ENCODE data around the gene CSNK2A1.

CSNK2A1 gene

GRCh38 chr20:434661-435419, 108.8 kb downstream of the CSNK2A1 start:
- no peak for TF ChIP-seq TAF1 (IDR thresholded peaks at IDR 0.05; ENCODE audit: borderline replicate concordance, insufficient read depth, low read length)
- TF ChIP-seq SIN3A (IDR thresholded peaks at IDR 0.05; ENCODE audit: borderline replicate concordance, insufficient read depth, low read length): no peak
- TF ChIP-seq POLR2AphosphoS5 (IDR thresholded peaks at IDR 0.05; ENCODE audit: low read depth, low read length): no peak
- TF ChIP-seq, protein P1, sequence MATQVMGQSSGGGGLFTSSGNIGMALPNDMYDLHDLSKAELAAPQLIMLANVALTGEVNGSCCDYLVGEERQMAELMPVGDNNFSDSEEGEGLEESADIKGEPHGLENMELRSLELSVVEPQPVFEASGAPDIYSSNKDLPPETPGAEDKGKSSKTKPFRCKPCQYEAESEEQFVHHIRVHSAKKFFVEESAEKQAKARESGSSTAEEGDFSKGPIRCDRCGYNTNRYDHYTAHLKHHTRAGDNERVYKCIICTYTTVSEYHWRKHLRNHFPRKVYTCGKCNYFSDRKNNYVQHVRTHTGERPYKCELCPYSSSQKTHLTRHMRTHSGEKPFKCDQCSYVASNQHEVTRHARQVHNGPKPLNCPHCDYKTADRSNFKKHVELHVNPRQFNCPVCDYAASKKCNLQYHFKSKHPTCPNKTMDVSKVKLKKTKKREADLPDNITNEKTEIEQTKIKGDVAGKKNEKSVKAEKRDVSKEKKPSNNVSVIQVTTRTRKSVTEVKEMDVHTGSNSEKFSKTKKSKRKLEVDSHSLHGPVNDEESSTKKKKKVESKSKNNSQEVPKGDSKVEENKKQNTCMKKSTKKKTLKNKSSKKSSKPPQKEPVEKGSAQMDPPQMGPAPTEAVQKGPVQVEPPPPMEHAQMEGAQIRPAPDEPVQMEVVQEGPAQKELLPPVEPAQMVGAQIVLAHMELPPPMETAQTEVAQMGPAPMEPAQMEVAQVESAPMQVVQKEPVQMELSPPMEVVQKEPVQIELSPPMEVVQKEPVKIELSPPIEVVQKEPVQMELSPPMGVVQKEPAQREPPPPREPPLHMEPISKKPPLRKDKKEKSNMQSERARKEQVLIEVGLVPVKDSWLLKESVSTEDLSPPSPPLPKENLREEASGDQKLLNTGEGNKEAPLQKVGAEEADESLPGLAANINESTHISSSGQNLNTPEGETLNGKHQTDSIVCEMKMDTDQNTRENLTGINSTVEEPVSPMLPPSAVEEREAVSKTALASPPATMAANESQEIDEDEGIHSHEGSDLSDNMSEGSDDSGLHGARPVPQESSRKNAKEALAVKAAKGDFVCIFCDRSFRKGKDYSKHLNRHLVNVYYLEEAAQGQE (IDR thresholded peaks at IDR 0.05; ENCODE audit: insufficient read depth in 1 of 2, low read depth in 2 of 2, low read length in 2 of 2): no peak
- TF ChIP-seq FOXP2 (optimal IDR thresholded peaks at IDR 0.05; ENCODE audit: borderline replicate concordance, extremely low read depth, extremely low read length, insufficient read depth): no peak

- TF ChIP-seq TAF1 (IDR thresholded peaks at IDR 0.05; ENCODE audit: borderline replicate concordance, insufficient read depth, low read length) (no peak), FOXP2 (optimal IDR thresholded peaks at IDR 0.05; ENCODE audit: borderline replicate concordance, extremely low read depth, extremely low read length, insufficient read depth) (no peak), SIN3A (IDR thresholded peaks at IDR 0.05; ENCODE audit: borderline replicate concordance, insufficient read depth, low read length) (no peak), POLR2AphosphoS5 (IDR thresholded peaks at IDR 0.05; ENCODE audit: low read depth, low read length) (no peak)
- TF ChIP-seq, protein P1 (IDR thresholded peaks at IDR 0.05; ENCODE audit: insufficient read depth in 1 of 2, low read depth in 2 of 2, low read length in 2 of 2): no peak
These were observed 109.4 kb downstream of the CSNK2A1 start for GRCh38 chr20:434221-434620.

DNA sequence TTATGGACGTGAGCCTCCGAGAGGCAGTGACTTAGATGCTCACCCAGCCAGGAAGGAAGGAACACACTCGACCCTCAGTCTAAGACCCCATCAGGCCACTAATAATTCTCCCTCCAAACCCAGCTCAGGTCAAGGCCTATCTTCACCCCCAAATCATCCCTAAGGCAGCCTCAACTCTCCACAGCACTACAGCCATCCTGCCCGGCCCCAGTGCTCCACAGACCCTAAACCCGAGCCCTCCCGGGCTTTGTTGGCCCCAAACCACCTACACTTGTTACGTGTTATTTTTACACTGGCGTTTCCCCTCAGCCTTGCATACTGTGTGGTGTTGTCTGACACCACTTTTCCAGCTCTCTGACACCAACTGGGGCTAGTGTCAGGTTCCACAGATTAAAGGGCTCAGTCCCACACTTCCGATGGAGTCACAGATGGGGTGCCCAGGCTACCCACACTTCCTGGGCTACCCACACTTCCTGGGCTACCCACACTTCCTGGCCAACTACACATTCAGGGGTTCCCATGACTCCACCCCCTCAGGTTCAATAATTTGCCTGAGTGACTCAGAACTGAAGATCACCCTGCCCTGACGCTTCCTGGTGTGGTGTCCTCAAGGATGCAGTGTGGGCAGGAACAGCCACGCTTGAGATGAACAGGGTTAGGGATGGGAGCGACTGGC, 110.2 kb downstream of the CSNK2A1 start:
- TF ChIP-seq SIN3A (IDR thresholded peaks at IDR 0.05; ENCODE audit: borderline replicate concordance, insufficient read depth, low read length) (no peak), TAF1 (IDR thresholded peaks at IDR 0.05; ENCODE audit: borderline replicate concordance, insufficient read depth, low read length) (no peak), FOXP2 (optimal IDR thresholded peaks at IDR 0.05; ENCODE audit: borderline replicate concordance, extremely low read depth, extremely low read length, insufficient read depth) (no peak), POLR2AphosphoS5 (IDR thresholded peaks at IDR 0.05; ENCODE audit: low read depth, low read length) (no peak)
- TF ChIP-seq, protein P1 (IDR thresholded peaks at IDR 0.05; ENCODE audit: insufficient read depth in 1 of 2, low read depth in 2 of 2, low read length in 2 of 2): no peak

DNA sequence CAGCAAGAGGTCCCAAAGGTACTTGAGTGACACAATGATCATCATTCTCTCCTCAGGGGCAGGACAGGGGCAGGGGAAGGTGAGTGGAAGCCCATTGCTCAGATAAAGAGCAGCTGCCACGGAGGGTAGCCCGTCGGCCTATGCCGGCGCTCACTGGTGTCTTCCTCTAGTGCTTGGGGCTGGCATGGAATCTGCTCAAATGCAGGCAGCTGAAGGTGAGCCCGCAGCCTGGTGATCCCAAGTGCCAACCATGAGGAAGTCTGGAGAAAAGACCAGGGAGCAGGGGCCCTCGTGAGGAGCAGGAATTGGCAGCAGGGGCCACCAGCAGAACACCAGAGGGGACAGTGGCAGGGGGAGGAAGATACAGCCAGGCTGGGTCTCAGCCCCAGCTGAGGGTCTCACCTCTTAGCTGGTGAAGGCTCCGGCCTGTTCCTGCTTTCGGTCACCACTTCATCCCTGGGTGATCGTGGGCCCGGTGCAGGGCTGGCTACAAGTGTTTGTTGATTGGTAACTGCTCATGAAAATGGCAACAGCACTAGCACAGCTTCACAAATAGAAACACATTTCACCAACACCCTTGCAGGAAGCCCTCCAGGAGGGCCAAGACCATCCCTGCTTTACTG, 110.8 kb downstream of the CSNK2A1 start:
- TF ChIP-seq TAF1 (IDR thresholded peaks at IDR 0.05; ENCODE audit: borderline replicate concordance, insufficient read depth, low read length) (no peak), POLR2AphosphoS5 (IDR thresholded peaks at IDR 0.05; ENCODE audit: low read depth, low read length) (peak; percentile 28; the same call in 1 of the 2 replicates)

DNA sequence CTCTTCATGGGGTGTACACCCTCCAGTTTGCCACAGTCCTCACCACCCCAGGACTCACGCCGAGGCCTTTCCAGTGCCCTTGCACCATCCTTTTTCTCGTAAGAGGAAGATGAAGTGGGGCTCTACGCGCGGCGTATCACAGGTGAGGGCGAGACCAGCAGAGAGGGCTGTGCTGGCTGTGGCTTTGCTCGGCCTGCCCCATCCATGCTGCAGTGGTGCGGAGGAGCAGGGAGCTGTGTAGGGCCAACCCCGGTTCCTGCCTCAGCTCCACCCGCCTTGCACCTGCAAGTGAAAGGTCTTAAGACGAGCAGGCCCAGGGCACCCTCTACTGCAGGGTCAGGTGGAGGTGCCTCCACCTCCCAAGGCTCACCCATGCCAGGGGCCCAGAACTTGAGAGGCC, 111.4 kb downstream of the CSNK2A1 start:
- no peak for TF ChIP-seq TAF1 (IDR thresholded peaks at IDR 0.05; ENCODE audit: borderline replicate concordance, insufficient read depth, low read length)
- TF ChIP-seq SIN3A (IDR thresholded peaks at IDR 0.05; ENCODE audit: borderline replicate concordance, insufficient read depth, low read length): no peak
- TF ChIP-seq FOXP2 (optimal IDR thresholded peaks at IDR 0.05; ENCODE audit: borderline replicate concordance, extremely low read depth, extremely low read length, insufficient read depth): no peak
- no peak for TF ChIP-seq POLR2AphosphoS5 (IDR thresholded peaks at IDR 0.05; ENCODE audit: low read depth, low read length)
- TF ChIP-seq, protein P1 (IDR thresholded peaks at IDR 0.05; ENCODE audit: insufficient read depth in 1 of 2, low read depth in 2 of 2, low read length in 2 of 2): no peak

All from PFSK-1 (cell line).